Measurements from ENCODE around the gene CIT. TPM values are rescaled to one million over a fixed set of nuclear protein-coding genes. Genes with fewer than 3 reads are reported as not detected.

The CIT gene
- total RNA-seq, 4 donors from 2014 or later: 5.1 to 14.0 (median 8.5) TPM

GRCh38 chr12:119780786-119781434, 96.2 kb downstream of the CIT start:
- no peak for TF ChIP-seq CTCF (IDR thresholded peaks at IDR 0.05)
- TF ChIP-seq POLR2A (IDR thresholded peaks at IDR 0.05): no peak
- H3K4me3 ChIP-seq (ENCODE audit: low read depth, poor library complexity, severe bottlenecking): no peak overlapping the region
- DNase-seq (ENCODE audit: low spot score in 2 of 2): peak in 1 of 2 donors; percentile 21
- intact Hi-C loops (cut with DNase I; ENCODE audit: low total_unique reads): no loop called here
- 29 to 35% methylated on average over 8 of the region's 8 CpGs for WGBS, 2 donors

GRCh38 chr12:119775246-119775895, 101.7 kb downstream of the CIT start:
- TF ChIP-seq CTCF (IDR thresholded peaks at IDR 0.05): no peak
- DNase-seq (ENCODE audit: low spot score in 2 of 2): no peak
- no peak overlapping the region for H3K4me3 ChIP-seq (ENCODE audit: low read depth, poor library complexity, severe bottlenecking)
- WGBS, 2 donors: 57 to 71% methylated on average over 7 of the region's 7 CpGs
- intact Hi-C loops (cut with DNase I; ENCODE audit: low total_unique reads): no loop called here

- intact Hi-C loops (cut with DNase I; ENCODE audit: low total_unique reads): no loop called here
- DNase-seq (ENCODE audit: low spot score in 2 of 2): no peak
- TF ChIP-seq POLR2A (IDR thresholded peaks at IDR 0.05) (no peak), CTCF (IDR thresholded peaks at IDR 0.05) (no peak)
- WGBS, 2 donors: 92 to 94% methylated on average over 4 of the region's 4 CpGs
- no peak overlapping the region for H3K4me3 ChIP-seq (ENCODE audit: low read depth, poor library complexity, severe bottlenecking)
Observed at GRCh38 chr12:119772431-119772830, 104.7 kb downstream of the CIT start.

GRCh38 chr12:119770146-119770545, 107.0 kb downstream of the CIT start:
- DNase-seq (ENCODE audit: low spot score in 2 of 2): no peak
- no peak overlapping the region for H3K4me3 ChIP-seq (ENCODE audit: low read depth, poor library complexity, severe bottlenecking)
- WGBS, 2 donors: 91% methylated on average over 5 of the region's 5 CpGs
- no peak for TF ChIP-seq POLR2A (IDR thresholded peaks at IDR 0.05)
- no peak for TF ChIP-seq CTCF (IDR thresholded peaks at IDR 0.05)
- intact Hi-C loops (cut with DNase I; ENCODE audit: low total_unique reads): no loop called here

- 95 to 98% methylated on average over 4 of the region's 4 CpGs for WGBS, 2 donors
- intact Hi-C loops (cut with DNase I; ENCODE audit: low total_unique reads): no loop called here
- no peak overlapping the region for H3K4me3 ChIP-seq (ENCODE audit: low read depth, poor library complexity, severe bottlenecking)
- TF ChIP-seq CTCF (IDR thresholded peaks at IDR 0.05) (no peak), POLR2A (IDR thresholded peaks at IDR 0.05) (no peak)
- no peak for DNase-seq (ENCODE audit: low spot score in 2 of 2)
Observed at GRCh38 chr12:119762619-119763018, 114.5 kb downstream of the CIT start.

Measured in lower leg skin (tissue), 4 donors.